NT2/D1 (cell line): ENCODE measurements around the gene HUNK.

Experiments used
- DNase-seq: peaks from one replicate; pipeline ENCODE4 v3.0.0-alpha.2; 2011; ENCODE audit warnings: low read depth, low spot score
- H3K27me3 ChIP-seq: 2 replicates; pipeline ENCODE4 v1.6.0; 2011; ENCODE audit warnings: mild to moderate bottlenecking; ENCODE audit not compliant: insufficient read length, insufficient read depth
- H3K36me3 ChIP-seq: 2 replicates; pipeline ENCODE4 v1.6.1; 2011; ENCODE audit warnings: mild to moderate bottlenecking, low read length, mixed read lengths; ENCODE audit not compliant: insufficient read depth, insufficient read length
- H3K4me1 ChIP-seq: 2 replicates; pipeline ENCODE4 v1.5.1; 2011; ENCODE audit not compliant: insufficient read depth, insufficient read length
- H3K4me3 ChIP-seq: 2 replicates; pipeline ENCODE4 v1.5.1; 2011; ENCODE audit warnings: low read depth; ENCODE audit not compliant: insufficient read length
- H3K9ac ChIP-seq: 2 replicates; pipeline ENCODE4 v1.6.0; 2011; ENCODE audit warnings: low read depth; ENCODE audit not compliant: insufficient read length
- H3K9me3 ChIP-seq: 2 replicates; pipeline ENCODE4 v1.5.1; 2011; ENCODE audit warnings: mild to moderate bottlenecking, low read length; ENCODE audit not compliant: insufficient read depth
- SUZ12 ChIP-seq: IDR thresholded peaks from 2 replicates; pipeline ENCODE4 v1.6.1; 2011; ENCODE audit not compliant: insufficient read length, insufficient read depth; ENCODE audit errors: extremely low read depth
- YY1 ChIP-seq: IDR thresholded peaks from 2 replicates; pipeline ENCODE4 v1.6.1; 2011; ENCODE audit not compliant: insufficient read length, insufficient read depth
- ZNF274 ChIP-seq: IDR thresholded peaks from 2 replicates; pipeline ENCODE4 v1.6.1; 2011; ENCODE audit warnings: mild to moderate bottlenecking, low read depth, low read length

The HUNK gene

GRCh38 chr21:31844206-31844605, 28.6 kb upstream of the HUNK start:
- no peak for DNase-seq
- H3K27me3 ChIP-seq: no peaks in the 10 kb centered on the region
- no peaks in the 10 kb centered on the region for H3K36me3 ChIP-seq
- no peak for TF ChIP-seq SUZ12
- TF ChIP-seq ZNF274: no peak
- no peak for TF ChIP-seq YY1
- H3K4me3 ChIP-seq: no peak overlapping the region
- H3K9ac ChIP-seq: no peak overlapping the region
- peaks cover 2% of the 10 kb centered on the region for H3K4me1 ChIP-seq
- H3K9me3 ChIP-seq: no peaks in the 10 kb centered on the region

- Histone ChIP-seq H3K36me3 (no peaks in the 10 kb centered on the region), H3K4me3 (no peak overlapping the region), H3K4me1 (peaks cover 2% of the 10 kb centered on the region), H3K9me3 (no peaks in the 10 kb centered on the region), H3K27me3 (no peaks in the 10 kb centered on the region), H3K9ac (no peak overlapping the region)
- no peak for TF ChIP-seq YY1
- no peak for TF ChIP-seq SUZ12
- no peak for TF ChIP-seq ZNF274
- no peak for DNase-seq
Measured at GRCh38 chr21:31845151-31845729, 27.6 kb upstream of the HUNK start.

- Histone ChIP-seq H3K27me3 (no peaks in the 10 kb centered on the region), H3K4me1 (peaks cover 2% of the 10 kb centered on the region), H3K9me3 (no peaks in the 10 kb centered on the region), H3K4me3 (no peak overlapping the region), H3K9ac (no peak overlapping the region), H3K36me3 (no peaks in the 10 kb centered on the region)
- TF ChIP-seq SUZ12: no peak
- TF ChIP-seq ZNF274: no peak
- no peak for TF ChIP-seq YY1
- no peak for DNase-seq
Measured at GRCh38 chr21:31846690-31847089, 26.1 kb upstream of the HUNK start.

GRCh38 chr21:31847761-31848160, 25.1 kb upstream of the HUNK start:
- no peak for TF ChIP-seq YY1
- no peak for TF ChIP-seq ZNF274
- TF ChIP-seq SUZ12: no peak
- Histone ChIP-seq H3K36me3 (no peaks in the 10 kb centered on the region), H3K9ac (no peak overlapping the region), H3K9me3 (no peaks in the 10 kb centered on the region), H3K4me1 (peaks cover 2% of the 10 kb centered on the region), H3K4me3 (no peak overlapping the region), H3K27me3 (no peaks in the 10 kb centered on the region)
- no peak for DNase-seq

DNA sequence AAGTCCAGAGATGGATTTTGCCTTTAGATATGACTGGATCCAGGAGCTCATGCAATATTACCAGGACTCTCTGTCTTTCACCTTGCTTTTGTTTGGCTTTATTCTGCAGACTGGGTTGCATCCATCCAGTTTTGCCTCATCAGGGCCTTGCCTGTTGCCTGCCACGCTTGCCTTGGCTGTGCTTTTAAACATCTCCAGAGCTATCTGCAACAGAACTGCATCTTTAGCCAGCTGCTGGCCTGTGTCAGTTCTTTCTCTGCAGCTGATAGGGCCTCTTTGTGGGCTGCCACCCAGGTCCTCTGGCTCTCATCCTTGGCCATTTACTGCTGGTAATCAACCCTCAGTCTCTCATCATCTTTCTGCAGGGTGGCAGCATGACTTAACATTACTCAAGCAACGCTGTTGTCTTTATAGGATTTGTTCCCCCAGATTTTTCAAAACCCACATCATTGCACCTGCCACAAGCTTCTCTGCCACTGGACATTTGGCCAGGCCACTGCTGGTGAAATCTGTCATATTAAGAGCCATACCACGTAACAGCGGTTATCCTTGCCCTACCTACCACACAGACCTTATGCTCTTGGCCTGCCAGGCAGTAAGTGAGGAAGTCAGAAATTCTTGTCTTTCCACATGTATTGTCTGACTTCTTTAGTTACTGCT, 24.4 kb upstream of the HUNK start:
- no peaks in the 10 kb centered on the region for H3K36me3 ChIP-seq
- peaks cover 2% of the 10 kb centered on the region for H3K4me1 ChIP-seq
- no peaks in the 10 kb centered on the region for H3K27me3 ChIP-seq
- no peak overlapping the region for H3K4me3 ChIP-seq
- H3K9ac ChIP-seq: no peak overlapping the region
- TF ChIP-seq ZNF274: no peak
- no peak for TF ChIP-seq SUZ12
- no peak for TF ChIP-seq YY1
- no peaks in the 10 kb centered on the region for H3K9me3 ChIP-seq
- DNase-seq: no peak

DNA sequence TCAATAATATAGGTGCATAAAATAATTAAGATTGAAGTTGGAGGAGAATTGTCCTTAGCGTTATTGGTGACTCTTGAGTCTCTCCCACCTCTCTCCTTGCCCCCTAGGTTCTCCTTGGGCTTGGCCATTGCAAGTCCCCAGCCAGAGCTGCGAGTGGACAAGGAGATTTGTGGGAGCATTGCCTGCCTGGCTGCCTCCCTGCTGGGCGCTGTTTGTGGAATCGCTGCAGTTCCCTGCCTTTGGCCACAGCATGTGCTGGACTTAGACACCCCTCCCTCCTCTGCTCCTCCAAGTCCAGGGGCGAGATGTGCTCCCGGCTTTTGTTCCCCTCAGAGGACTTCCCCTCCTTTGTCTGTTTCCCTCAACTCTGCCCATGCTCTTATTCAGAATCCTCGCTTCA, 21.9 kb upstream of the HUNK start:
- Histone ChIP-seq H3K4me3 (no peak overlapping the region), H3K27me3 (no peaks in the 10 kb centered on the region), H3K9ac (no peak overlapping the region), H3K4me1 (no peaks in the 10 kb centered on the region), H3K9me3 (no peaks in the 10 kb centered on the region), H3K36me3 (no peaks in the 10 kb centered on the region)
- no peak for TF ChIP-seq SUZ12
- TF ChIP-seq YY1: no peak
- no peak for TF ChIP-seq ZNF274
- DNase-seq: no peak

DNA sequence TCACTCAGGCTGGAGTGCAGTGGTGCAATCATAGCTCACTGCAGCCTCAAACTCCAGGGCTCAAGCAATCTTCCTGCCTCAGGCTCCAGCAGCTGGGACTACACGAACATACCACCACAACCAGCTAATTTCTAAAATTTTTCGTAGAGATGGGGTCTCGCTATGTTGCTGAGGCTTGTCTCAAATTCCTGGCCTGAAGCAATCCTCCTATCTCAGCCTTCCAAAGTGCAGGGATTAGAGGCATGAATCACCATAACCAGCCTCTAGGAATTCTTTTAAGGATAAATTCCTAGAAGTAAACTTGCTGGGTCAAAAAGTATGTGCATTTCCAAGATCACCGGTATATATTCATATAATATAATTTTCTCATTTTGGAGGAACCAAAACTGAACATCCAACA, 17.6 kb upstream of the HUNK start:
- no peak overlapping the region for H3K9ac ChIP-seq
- H3K9me3 ChIP-seq: no peaks in the 10 kb centered on the region
- TF ChIP-seq ZNF274 (no peak), SUZ12 (no peak), YY1 (no peak)
- no peak overlapping the region for H3K4me3 ChIP-seq
- no peaks in the 10 kb centered on the region for H3K4me1 ChIP-seq
- no peak for DNase-seq
- no peaks in the 10 kb centered on the region for H3K27me3 ChIP-seq
- no peaks in the 10 kb centered on the region for H3K36me3 ChIP-seq
